Measurements from ENCODE around the gene RNF125. TPM values are rescaled to one million over a fixed set of nuclear protein-coding genes. Genes with fewer than 3 reads are reported as not detected.

The RNF125 gene
- total and polyA plus RNA-seq, 4 donors, result 1.4 to 9.2 (median 3.3) TPM

GRCh38 chr18:32095192-32095899 is 76.7 kb downstream of the RNF125 start:
- ATAC-seq (ENCODE audit: insufficient read depth, low FRiP score) (no peak), DNase-seq (no peak)
- H3K9ac ChIP-seq (ENCODE audit: insufficient read depth in 1 of 2, low read length in 2 of 2), result no peak overlapping the region
- no peak overlapping the region for H3K4me3 ChIP-seq
- 89 to 91% methylated on average over 7 of the region's 7 CpGs for WGBS, 2 donors
- H3K36me3 ChIP-seq (ENCODE audit: control insufficient read depth in 4 of 4, insufficient read depth in 4 of 4, low read length in 4 of 4), result peaks cover 0 to 4% (median 1%) of the 10 kb centered on the region in 4 donors
- no peak overlapping the region for H3K27ac ChIP-seq (ENCODE audit: low read depth in 1 of 2, low read length in 1 of 2)
- no peaks in the 10 kb centered on the region for H3K27me3 ChIP-seq (ENCODE audit: control insufficient read depth in 3 of 3, insufficient read depth in 3 of 3, low read length in 2 of 3)
- no peaks in the 10 kb centered on the region for H3K9me3 ChIP-seq (ENCODE audit: control insufficient read depth in 4 of 4, insufficient read depth in 3 of 4, low read length in 3 of 4)
- peaks cover 0 to 20% (median 6%) of the 10 kb centered on the region in 5 donors for H3K4me1 ChIP-seq (ENCODE audit: control insufficient read depth in 5 of 5, insufficient read depth in 5 of 5, low read length in 5 of 5)
- TF ChIP-seq CTCF (IDR thresholded peaks at IDR 0.05; ENCODE audit: control extremely low read depth, extremely low read depth), result no peak

GRCh38 chr18:32095900-32096229 is 77.2 kb downstream of the RNF125 start:
- DNase-seq (no peak), ATAC-seq (ENCODE audit: insufficient read depth, low FRiP score) (no peak)
- peaks cover 0 to 20% (median 6%) of the 10 kb centered on the region in 5 donors for H3K4me1 ChIP-seq (ENCODE audit: control insufficient read depth in 5 of 5, insufficient read depth in 5 of 5, low read length in 5 of 5)
- H3K27ac ChIP-seq (ENCODE audit: low read depth in 1 of 2, low read length in 1 of 2), result no peak overlapping the region
- TF ChIP-seq CTCF (IDR thresholded peaks at IDR 0.05; ENCODE audit: control extremely low read depth, extremely low read depth), result no peak
- peaks cover 0 to 4% (median 1%) of the 10 kb centered on the region in 4 donors for H3K36me3 ChIP-seq (ENCODE audit: control insufficient read depth in 4 of 4, insufficient read depth in 4 of 4, low read length in 4 of 4)
- H3K9me3 ChIP-seq (ENCODE audit: control insufficient read depth in 4 of 4, insufficient read depth in 3 of 4, low read length in 3 of 4), result no peaks in the 10 kb centered on the region
- no peak overlapping the region for H3K4me3 ChIP-seq
- H3K9ac ChIP-seq (ENCODE audit: insufficient read depth in 1 of 2, low read length in 2 of 2), result no peak overlapping the region
- 63 to 76% methylated on average over 4 of the region's 4 CpGs for WGBS, 2 donors
- H3K27me3 ChIP-seq (ENCODE audit: control insufficient read depth in 3 of 3, insufficient read depth in 3 of 3, low read length in 2 of 3), result no peaks in the 10 kb centered on the region

GRCh38 chr18:32096946-32097345 is 78.3 kb downstream of the RNF125 start:
- H3K9me3 ChIP-seq (ENCODE audit: control insufficient read depth in 4 of 4, insufficient read depth in 3 of 4, low read length in 3 of 4), result no peaks in the 10 kb centered on the region
- DNase-seq (no peak), ATAC-seq (ENCODE audit: insufficient read depth, low FRiP score) (no peak)
- no peak for TF ChIP-seq CTCF (IDR thresholded peaks at IDR 0.05; ENCODE audit: control extremely low read depth, extremely low read depth)
- no peak overlapping the region for H3K9ac ChIP-seq (ENCODE audit: insufficient read depth in 1 of 2, low read length in 2 of 2)
- no peak overlapping the region for H3K4me3 ChIP-seq
- WGBS, 2 donors, result 79 to 84% methylated on average over 2 of the region's 2 CpGs
- peaks cover 0 to 4% (median 1%) of the 10 kb centered on the region in 4 donors for H3K36me3 ChIP-seq (ENCODE audit: control insufficient read depth in 4 of 4, insufficient read depth in 4 of 4, low read length in 4 of 4)
- H3K27ac ChIP-seq (ENCODE audit: low read depth in 1 of 2, low read length in 1 of 2), result no peak overlapping the region
- no peaks in the 10 kb centered on the region for H3K27me3 ChIP-seq (ENCODE audit: control insufficient read depth in 3 of 3, insufficient read depth in 3 of 3, low read length in 2 of 3)
- peaks cover 0 to 22% (median 4%) of the 10 kb centered on the region in 5 donors for H3K4me1 ChIP-seq (ENCODE audit: control insufficient read depth in 5 of 5, insufficient read depth in 5 of 5, low read length in 5 of 5)

GRCh38 chr18:32104516-32104915 is 85.9 kb downstream of the RNF125 start:
- ATAC-seq (ENCODE audit: insufficient read depth, low FRiP score) (no peak), DNase-seq (no peak)
- Histone ChIP-seq H3K4me1 (ENCODE audit: control insufficient read depth in 5 of 5, insufficient read depth in 5 of 5, low read length in 5 of 5) (peaks cover 0 to 5% (median 0%) of the 10 kb centered on the region in 5 donors), H3K9me3 (ENCODE audit: control insufficient read depth in 4 of 4, insufficient read depth in 3 of 4, low read length in 3 of 4) (no peaks in the 10 kb centered on the region), H3K4me3 (no peak overlapping the region), H3K27ac (ENCODE audit: low read depth in 1 of 2, low read length in 1 of 2) (no peak overlapping the region), H3K36me3 (ENCODE audit: control insufficient read depth in 4 of 4, insufficient read depth in 4 of 4, low read length in 4 of 4) (peaks cover 0 to 2% (median 1%) of the 10 kb centered on the region in 4 donors), H3K27me3 (ENCODE audit: control insufficient read depth in 3 of 3, insufficient read depth in 3 of 3, low read length in 2 of 3) (no peaks in the 10 kb centered on the region), H3K9ac (ENCODE audit: insufficient read depth in 1 of 2, low read length in 2 of 2) (no peak overlapping the region)
- no peak for TF ChIP-seq CTCF (IDR thresholded peaks at IDR 0.05; ENCODE audit: control extremely low read depth, extremely low read depth)
- WGBS, 2 donors, result 76 to 80% methylated on average over 2 of the region's 2 CpGs

Measured in lung (tissue), 12 donors.